ENCODE results near the gene ATP6V1A.

The ATP6V1A gene

GRCh38 chr3:113852506-113852905, 105.7 kb downstream of the ATP6V1A start:
- TF ChIP-seq MYC (IDR thresholded peaks at IDR 0.05; ENCODE audit: low read depth, low read length): no peak
- no peak for TF ChIP-seq CTCF (IDR thresholded peaks at IDR 0.05; ENCODE audit: low read depth, low read length)
- no peak for TF ChIP-seq MAX (IDR thresholded peaks at IDR 0.05; ENCODE audit: low read depth, low read length)
- no peak for TF ChIP-seq POLR2A (IDR thresholded peaks at IDR 0.05; ENCODE audit: extremely low read depth, insufficient read length)
- no peak overlapping the region for H3K4me3 ChIP-seq (ENCODE audit: low read depth, low read length)
- no peak for DNase-seq (ENCODE audit: low read depth)

Data from NB4 (cell line).